ENCODE measurements around the gene MINDY2.

DNA sequence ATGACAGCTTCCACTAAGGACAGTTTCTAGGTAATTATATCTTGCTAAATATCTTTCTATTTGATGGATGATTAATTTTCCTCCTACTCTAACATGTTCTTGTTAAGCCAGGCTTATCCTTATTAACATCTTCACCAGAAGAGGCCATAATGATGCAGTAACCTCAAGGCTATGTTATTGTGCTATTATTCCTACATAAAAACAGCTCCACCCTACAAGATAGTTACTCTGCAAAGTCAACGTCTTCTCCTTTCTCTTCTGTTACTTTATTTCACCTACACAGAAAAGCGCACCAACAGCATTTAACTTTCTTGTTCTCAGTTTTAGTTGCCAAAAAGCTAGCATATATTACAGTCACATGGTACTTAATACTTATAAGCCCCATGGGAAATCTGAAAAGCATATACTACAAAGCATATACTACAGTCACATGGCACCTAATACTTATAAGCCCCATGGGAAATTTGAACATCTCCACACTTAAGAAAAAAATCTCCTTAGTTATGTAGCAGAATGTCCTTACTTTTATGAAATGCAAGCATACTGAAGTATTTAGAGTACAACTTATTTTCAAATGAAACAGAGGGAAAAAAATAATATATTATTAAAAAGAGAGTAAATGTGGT is 35.0 kb upstream of the MINDY2 start:
- TF ChIP-seq YY1 (IDR thresholded peaks at IDR 0.05; ENCODE audit: insufficient read depth, insufficient read length) (no peak), ZNF274 (IDR thresholded peaks at IDR 0.05; ENCODE audit: low read depth, low read length) (no peak)

Data from NT2/D1 (cell line).